Measurements from ENCODE around the gene FRMD5.

FRMD5 gene

DNA sequence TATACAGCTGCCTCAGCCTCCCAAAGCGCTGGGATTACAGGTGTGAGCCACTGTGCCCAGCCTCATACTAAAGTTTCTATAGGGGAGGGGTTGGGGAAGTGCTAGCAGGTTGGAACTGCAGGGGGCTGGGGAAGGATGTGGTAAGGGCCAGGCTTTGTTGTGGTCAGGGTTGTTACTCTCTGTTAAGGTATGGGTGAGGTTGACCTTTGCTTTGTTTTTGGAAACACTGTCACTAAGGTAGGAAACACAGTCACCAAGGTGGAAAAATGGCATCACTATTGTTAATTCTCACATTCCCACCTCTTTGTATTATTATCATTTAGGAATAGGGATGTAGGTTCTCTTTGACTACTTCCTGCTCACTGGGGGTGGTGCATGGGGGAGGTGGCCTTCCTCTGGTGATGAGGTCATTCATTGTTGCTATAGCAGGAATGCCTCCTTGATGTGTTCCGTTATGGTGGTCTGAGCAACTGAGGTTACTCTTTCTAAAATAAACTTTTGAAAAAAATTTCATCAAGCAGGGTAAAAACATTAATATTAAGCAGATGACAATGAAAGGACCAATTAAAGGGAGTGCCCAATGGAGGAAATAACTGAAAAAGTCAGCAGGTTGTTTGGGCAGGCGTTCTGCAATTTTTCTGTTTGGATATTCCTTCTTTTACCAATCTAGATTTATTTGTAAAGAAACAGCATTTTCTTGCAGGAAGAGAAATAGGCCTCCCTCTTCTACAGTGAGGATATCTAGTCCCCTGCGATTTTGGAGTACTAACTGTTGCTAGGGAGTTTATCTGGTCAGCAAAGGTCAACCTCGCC is 217.8 kb downstream of the FRMD5 start:
- no peak for TF ChIP-seq CTCF (IDR thresholded peaks at IDR 0.05)

DNA sequence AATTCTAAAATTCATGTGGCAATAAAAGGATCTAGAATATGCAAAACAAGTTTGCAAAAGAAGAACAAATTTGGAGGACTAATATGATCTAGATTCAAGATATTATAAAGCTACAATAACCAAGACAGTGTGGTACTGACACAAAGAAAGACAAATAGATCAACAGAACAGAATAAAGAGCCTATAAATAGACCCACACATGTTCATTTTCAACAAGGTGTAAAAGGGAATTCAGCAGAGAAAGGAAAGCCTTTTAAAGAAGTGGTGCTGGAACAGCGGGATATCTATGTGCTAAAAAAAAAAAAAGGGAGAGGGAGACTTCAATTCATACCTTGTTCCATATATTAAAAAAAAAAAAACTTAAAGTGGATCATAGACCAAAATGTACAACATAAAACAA is 219.3 kb downstream of the FRMD5 start:
- TF ChIP-seq CTCF (IDR thresholded peaks at IDR 0.05): no peak

DNA sequence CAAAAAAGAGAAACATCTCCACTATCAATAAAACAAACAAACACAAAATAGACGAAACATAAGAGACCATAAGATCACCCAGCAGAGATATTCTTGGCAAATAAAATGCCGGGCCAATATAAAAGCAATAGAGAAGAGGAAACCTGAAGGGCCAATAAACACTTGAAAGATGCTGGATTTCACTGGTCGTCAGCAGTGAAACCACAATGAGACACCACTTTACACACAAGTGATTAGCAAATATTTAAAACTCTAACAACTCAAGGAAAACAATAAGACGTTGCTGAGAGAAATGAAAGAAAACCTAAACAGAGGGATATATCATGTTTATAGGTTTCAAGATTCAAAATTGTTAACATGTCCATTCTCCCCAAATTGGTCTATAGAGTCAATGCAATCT is 219.7 kb downstream of the FRMD5 start:
- no peak for TF ChIP-seq CTCF (IDR thresholded peaks at IDR 0.05)

DNA sequence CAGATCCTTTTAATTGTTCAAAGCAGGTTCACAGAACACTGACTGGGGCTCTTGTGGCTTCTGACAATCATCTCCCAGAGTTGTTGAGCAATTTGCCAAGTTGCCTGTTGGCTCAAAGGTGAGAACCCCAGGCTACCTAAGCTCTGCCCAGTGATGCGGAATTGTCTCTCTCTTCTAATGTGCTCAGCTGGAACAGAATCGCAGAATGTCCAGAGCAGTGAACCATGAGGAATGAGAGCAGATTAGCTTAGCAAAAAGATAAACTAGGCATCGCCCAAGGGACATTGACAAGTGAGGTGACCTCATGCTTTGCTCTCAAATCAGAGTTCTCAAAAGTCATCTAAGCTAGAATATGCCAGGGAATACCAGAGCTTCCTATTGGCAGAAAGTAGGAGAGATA is 220.2 kb downstream of the FRMD5 start:
- TF ChIP-seq CTCF (IDR thresholded peaks at IDR 0.05): no peak

DNA sequence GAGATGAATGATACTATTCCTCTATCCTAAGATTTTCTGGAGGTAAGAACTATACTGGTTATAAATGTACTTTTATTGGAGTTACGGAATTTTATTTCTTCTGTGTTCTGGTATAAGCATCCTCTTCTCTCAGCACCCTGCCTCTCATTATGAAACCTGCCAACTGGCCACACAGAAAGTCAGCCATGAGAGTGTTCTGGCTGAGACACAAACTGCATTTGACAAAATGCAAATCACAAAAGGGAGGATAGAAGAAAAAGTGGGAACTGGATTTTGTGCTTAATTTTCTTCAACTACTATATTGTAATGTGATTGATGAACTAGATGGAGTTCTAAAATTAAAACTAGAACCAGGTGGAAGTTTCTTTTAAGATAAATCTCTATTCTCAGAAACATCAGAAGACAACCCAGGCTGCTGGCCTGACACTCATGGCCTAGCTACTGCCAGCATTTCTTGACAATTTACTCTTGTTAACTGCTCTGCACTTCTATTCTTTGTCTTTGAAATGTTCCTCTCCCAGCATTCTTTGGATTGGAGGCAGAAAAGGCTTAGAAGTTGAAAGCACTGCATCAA is 225.2 kb downstream of the FRMD5 start:
- no peak for TF ChIP-seq CTCF (IDR thresholded peaks at IDR 0.05)

DNA sequence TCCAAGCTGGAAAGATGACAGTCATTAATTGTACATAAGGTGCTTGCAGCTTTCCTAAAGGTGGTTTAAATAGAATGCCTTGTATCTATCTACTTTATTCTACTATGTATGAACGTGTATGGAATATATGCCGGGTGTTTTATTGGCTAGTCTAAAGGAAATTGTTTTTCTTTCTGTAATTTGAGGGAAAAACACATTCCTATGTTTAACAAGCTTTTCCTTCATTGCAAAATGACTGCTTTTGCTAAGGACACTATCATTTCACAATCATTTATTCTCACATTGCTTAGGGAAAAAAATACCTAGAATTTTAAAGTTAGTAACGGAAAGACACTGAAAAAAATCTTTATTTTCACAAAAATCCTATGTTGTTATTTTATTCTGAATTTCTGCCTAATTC is 226.5 kb downstream of the FRMD5 start:
- no peak for TF ChIP-seq CTCF (IDR thresholded peaks at IDR 0.05)

- no peak for TF ChIP-seq CTCF (IDR thresholded peaks at IDR 0.05)
Measured at GRCh38 chr15:43966646-43967045, 228.4 kb downstream of the FRMD5 start.
